Peyer's patch (tissue), 4 donors: Measurements from ENCODE around the gene FNDC3B. TPM values are rescaled to one million over a fixed set of nuclear protein-coding genes. Genes with fewer than 3 reads are reported as not detected.

Experiments used
- DNase-seq, 3 donors: peaks; one replicate each; pipeline ENCODE4 v3.0.0-alpha.2; 2017 to 2019
- H3K27ac ChIP-seq, 4 donors: fragments of 200-600 bp; sonication (generic); one replicate each; pipeline ENCODE4 v1.5.1; 2016 to 2019
- H3K27me3 ChIP-seq, 2 donors: fragments of 200-600 bp; sonication (generic); one replicate each; pipeline ENCODE4 v1.5.1; 2019
- H3K36me3 ChIP-seq, 3 donors: fragments of 200-600 bp; sonication (generic); one replicate each; pipeline ENCODE4 v1.5.1; 2016 to 2019
- H3K4me1 ChIP-seq, 4 donors: fragments of 200-600 bp; sonication (generic); one replicate each; pipeline ENCODE4 v1.5.1; 2016 to 2019
- H3K4me3 ChIP-seq, 4 donors: fragments of 200-600 bp; sonication (generic); 1 replicate in 3 of 4; 2 replicates in 1 of 4; pipeline ENCODE4 v1.5.1; 2016 to 2019; ENCODE audit warnings: mild to moderate bottlenecking in 1 of 4
- H3K9me3 ChIP-seq, 4 donors: fragments of 200-600 bp; sonication (generic); one replicate each; pipeline ENCODE4 v1.5.1; 2016 to 2019; ENCODE audit warnings: mild to moderate bottlenecking in 1 of 4
- POLR2A ChIP-seq, 2 donors: fragments of 450-650 bp; IDR thresholded peaks; one replicate each; pipeline ENCODE4 v1.5.1; 2017; ENCODE audit warnings: antibody characterized with exemption in 2 of 2, mild to moderate bottlenecking in 2 of 2, moderate library complexity in 2 of 2
- total RNA-seq, 4 donors: library from RNA; depleted of rRNA; stranded (reverse); fragments of >200 nt; gene quantifications; one replicate each; pipeline ENCODE4 v1.1.0, GENCODE V29; 2016
- TF ChIP-seq, protein P1 (sequence below), 6 experiments: fragments of 450-650 bp in 4 of 6; fragments of 200-600 bp in 2 of 6; sonication (generic) in 1 of 6; IDR thresholded peaks; one replicate each; pipeline ENCODE4 v1.5.1; 2017 to 2019; ENCODE audit warnings: antibody characterized with exemption in 6 of 6, mild to moderate bottlenecking in 3 of 6, moderate library complexity in 1 of 6

FNDC3B gene
- total RNA-seq, 4 donors from 2014 or later, result 28.7 to 74.3 (median 54.6) TPM

DNA sequence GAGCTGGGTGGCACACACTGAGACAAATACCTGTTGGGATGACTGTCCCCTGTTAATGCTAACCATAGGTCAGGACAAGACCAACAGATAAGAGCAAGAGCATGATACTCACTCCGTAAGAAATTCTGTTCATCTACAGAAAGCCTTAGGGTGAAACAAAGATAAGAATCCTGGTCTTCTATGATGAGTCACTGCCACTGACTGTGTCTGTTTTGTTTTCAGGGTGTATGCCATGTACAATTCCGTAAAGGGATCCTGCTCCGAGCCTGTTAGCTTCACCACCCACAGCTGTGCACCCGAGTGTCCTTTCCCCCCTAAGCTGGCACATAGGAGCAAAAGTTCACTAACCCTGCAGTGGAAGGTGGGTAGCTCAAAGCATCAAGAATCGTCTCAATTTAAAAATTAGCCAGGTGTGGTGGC is 267.8 kb downstream of the FNDC3B start:
- no peaks in the 10 kb centered on the region for H3K9me3 ChIP-seq
- H3K4me3 ChIP-seq, result no peak overlapping the region
- H3K27ac ChIP-seq, result peak overlapping the region in 2 of 4 donors; percentile 61 to 72
- TF ChIP-seq, protein P1, sequence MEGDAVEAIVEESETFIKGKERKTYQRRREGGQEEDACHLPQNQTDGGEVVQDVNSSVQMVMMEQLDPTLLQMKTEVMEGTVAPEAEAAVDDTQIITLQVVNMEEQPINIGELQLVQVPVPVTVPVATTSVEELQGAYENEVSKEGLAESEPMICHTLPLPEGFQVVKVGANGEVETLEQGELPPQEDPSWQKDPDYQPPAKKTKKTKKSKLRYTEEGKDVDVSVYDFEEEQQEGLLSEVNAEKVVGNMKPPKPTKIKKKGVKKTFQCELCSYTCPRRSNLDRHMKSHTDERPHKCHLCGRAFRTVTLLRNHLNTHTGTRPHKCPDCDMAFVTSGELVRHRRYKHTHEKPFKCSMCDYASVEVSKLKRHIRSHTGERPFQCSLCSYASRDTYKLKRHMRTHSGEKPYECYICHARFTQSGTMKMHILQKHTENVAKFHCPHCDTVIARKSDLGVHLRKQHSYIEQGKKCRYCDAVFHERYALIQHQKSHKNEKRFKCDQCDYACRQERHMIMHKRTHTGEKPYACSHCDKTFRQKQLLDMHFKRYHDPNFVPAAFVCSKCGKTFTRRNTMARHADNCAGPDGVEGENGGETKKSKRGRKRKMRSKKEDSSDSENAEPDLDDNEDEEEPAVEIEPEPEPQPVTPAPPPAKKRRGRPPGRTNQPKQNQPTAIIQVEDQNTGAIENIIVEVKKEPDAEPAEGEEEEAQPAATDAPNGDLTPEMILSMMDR (IDR thresholded peaks at IDR 0.05), result no peak
- no peak for TF ChIP-seq POLR2A (IDR thresholded peaks at IDR 0.05)
- H3K36me3 ChIP-seq, result peaks cover 0 to 37% (median 0%) of the 10 kb centered on the region in 3 donors
- no peaks in the 10 kb centered on the region for H3K4me1 ChIP-seq
- DNase-seq, result no peak
- H3K27me3 ChIP-seq, result no peaks in the 10 kb centered on the region

DNA sequence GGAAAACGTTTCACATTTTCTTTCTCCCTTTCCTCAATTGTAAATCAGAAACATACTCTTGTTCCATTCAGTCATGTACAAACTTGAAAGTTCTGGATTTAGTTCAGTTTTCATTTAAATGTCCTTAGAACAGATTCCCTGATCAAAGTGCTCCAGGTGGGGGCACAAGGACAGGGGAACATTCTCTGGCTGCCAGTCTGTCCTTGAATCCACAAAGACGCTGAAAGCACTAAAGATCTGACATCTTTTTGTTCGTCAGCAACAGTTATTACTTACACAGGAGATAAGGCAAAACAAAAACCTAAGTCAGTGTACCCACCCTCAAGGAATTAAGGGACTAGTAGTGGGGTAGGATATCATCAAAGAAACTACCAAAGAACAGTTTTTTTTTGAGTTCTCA is 269.7 kb downstream of the FNDC3B start:
- Histone ChIP-seq H3K36me3 (peaks cover 0 to 37% (median 0%) of the 10 kb centered on the region in 3 donors), H3K9me3 (no peaks in the 10 kb centered on the region)
- TF ChIP-seq POLR2A (IDR thresholded peaks at IDR 0.05), result no peak
- TF ChIP-seq, protein P1 (IDR thresholded peaks at IDR 0.05), result no peak

DNA sequence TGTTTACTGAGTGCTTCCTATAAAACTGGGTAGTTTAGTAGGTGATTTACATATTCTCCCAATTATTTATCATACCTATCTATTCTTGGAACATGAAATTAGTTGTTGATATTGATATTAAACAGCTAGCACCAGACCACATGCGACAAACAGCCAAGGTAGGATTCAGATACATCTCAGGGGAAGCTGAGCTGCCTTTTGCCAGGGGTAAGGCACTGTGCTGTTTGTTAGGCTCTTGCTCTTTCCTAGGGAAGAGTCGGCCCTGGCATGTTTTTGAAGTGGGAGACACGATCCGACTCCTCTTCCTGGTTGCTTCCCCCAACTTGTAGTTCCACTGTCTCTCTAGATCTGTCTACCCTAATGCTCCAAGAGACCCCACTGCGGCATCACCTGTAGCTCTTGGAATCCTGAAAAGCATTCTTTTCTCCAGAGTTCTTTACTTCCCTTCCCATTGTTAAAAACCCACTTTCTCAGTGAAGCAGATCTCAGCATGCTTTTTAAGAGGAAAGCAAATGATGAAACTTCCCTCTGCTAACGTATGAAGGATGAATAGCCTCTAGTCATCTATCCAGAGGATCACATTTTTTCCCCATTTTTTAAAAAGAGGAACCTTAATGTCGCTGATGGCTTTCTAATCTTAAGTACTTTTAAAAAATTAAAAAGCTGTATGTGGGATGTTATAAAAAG is 270.5 kb downstream of the FNDC3B start:
- Histone ChIP-seq H3K27me3 (no peaks in the 10 kb centered on the region), H3K36me3 (peaks cover 0 to 37% (median 0%) of the 10 kb centered on the region in 3 donors), H3K4me1 (peaks cover 0 to 4% (median 0%) of the 10 kb centered on the region in 4 donors), H3K9me3 (no peaks in the 10 kb centered on the region), H3K4me3 (no peak overlapping the region), H3K27ac (no peak overlapping the region)
- TF ChIP-seq POLR2A (IDR thresholded peaks at IDR 0.05), result no peak
- no peak for DNase-seq

More for the DNA sequence above, 269.7 kb downstream of the FNDC3B start:
- no peak overlapping the region for H3K27ac ChIP-seq
- no peaks in the 10 kb centered on the region for H3K27me3 ChIP-seq
- no peak overlapping the region for H3K4me3 ChIP-seq
- H3K4me1 ChIP-seq, result no peaks in the 10 kb centered on the region
- no peak for DNase-seq

DNA sequence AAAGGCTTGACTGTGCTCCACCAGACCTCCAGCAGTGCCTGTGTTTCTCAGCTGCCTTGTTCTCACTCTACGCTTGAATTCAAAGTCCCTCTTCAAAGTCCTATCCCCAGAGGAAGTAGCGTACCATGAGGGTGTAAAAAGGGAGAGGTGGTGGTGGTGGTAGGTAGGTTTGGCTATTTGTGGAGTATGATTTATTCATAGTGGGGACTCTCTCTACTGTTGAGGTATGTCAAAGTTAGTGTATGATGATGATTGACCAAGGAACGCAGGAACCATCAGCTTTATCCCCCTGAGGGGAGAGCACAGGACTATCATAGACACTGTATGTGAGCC is 271.0 kb downstream of the FNDC3B start:
- Histone ChIP-seq H3K27me3 (no peaks in the 10 kb centered on the region), H3K36me3 (peaks cover 0 to 37% (median 0%) of the 10 kb centered on the region in 3 donors), H3K4me1 (peaks cover 0 to 10% (median 0%) of the 10 kb centered on the region in 4 donors), H3K4me3 (no peak overlapping the region), H3K27ac (no peak overlapping the region), H3K9me3 (no peaks in the 10 kb centered on the region)
- no peak for DNase-seq
- no peak for TF ChIP-seq POLR2A (IDR thresholded peaks at IDR 0.05)
- TF ChIP-seq, protein P1 (IDR thresholded peaks at IDR 0.05), result no peak

DNA sequence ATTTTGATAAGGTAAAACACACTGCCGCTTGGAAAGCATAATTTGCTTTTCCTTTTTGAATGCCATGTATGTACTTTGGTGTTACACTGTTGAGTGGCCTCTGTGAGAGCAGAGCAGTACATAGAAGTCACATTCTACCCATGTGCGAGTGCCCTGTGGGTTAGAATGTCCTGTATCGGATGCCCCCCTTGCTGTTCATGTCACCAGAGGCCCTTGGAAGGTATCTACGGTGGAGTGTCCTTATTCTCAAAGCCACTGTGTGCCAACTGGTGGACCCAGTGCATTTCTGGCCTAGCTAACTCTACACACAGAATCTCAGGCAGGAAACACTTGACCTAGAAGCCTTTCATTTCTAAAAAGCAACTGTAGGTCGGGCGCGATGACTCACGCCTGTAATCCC is 271.8 kb downstream of the FNDC3B start:
- Histone ChIP-seq H3K27ac (no peak overlapping the region), H3K9me3 (no peaks in the 10 kb centered on the region), H3K4me1 (peaks cover 0 to 16% (median 0%) of the 10 kb centered on the region in 4 donors), H3K27me3 (no peaks in the 10 kb centered on the region), H3K4me3 (no peak overlapping the region), H3K36me3 (peaks cover 0 to 37% (median 0%) of the 10 kb centered on the region in 3 donors)
- DNase-seq, result no peak
- TF ChIP-seq, protein P1 (IDR thresholded peaks at IDR 0.05), result no peak
- no peak for TF ChIP-seq POLR2A (IDR thresholded peaks at IDR 0.05)

DNA sequence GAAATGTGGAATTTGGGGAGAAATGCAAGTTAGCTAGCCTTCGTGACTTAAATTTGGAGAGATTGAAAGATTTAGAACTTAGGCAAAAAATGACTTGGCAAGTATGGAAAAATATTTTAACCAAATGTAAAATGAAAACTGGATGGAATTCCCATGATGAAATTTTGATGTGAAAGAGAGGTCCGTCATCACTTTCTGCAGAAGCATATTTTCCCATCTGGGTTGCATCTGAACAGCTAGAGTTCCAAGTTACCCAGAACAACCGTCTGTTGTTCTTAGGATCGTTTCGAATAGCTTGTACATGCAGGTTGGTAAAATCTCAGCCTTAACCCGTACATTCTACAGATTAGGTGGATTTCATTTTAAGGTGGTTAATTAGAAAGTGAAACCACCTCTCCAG is 272.6 kb downstream of the FNDC3B start:
- H3K27ac ChIP-seq, result no peak overlapping the region
- H3K4me3 ChIP-seq, result no peak overlapping the region
- H3K36me3 ChIP-seq, result peaks cover 0 to 37% (median 0%) of the 10 kb centered on the region in 3 donors
- peaks cover 0 to 20% (median 0%) of the 10 kb centered on the region in 4 donors for H3K4me1 ChIP-seq
- H3K9me3 ChIP-seq, result no peaks in the 10 kb centered on the region
- no peak for DNase-seq
- TF ChIP-seq, protein P1 (IDR thresholded peaks at IDR 0.05), result no peak
- TF ChIP-seq POLR2A (IDR thresholded peaks at IDR 0.05), result no peak
- no peaks in the 10 kb centered on the region for H3K27me3 ChIP-seq
